ENCODE data around the gene DIAPH3. TPM values are rescaled to one million over a fixed set of nuclear protein-coding genes. Genes with fewer than 3 reads are reported as not detected.

DIAPH3 gene
- total and polyA plus RNA-seq, 4 donors = 0.35 to 6.7 (median 1.1) TPM

DNA sequence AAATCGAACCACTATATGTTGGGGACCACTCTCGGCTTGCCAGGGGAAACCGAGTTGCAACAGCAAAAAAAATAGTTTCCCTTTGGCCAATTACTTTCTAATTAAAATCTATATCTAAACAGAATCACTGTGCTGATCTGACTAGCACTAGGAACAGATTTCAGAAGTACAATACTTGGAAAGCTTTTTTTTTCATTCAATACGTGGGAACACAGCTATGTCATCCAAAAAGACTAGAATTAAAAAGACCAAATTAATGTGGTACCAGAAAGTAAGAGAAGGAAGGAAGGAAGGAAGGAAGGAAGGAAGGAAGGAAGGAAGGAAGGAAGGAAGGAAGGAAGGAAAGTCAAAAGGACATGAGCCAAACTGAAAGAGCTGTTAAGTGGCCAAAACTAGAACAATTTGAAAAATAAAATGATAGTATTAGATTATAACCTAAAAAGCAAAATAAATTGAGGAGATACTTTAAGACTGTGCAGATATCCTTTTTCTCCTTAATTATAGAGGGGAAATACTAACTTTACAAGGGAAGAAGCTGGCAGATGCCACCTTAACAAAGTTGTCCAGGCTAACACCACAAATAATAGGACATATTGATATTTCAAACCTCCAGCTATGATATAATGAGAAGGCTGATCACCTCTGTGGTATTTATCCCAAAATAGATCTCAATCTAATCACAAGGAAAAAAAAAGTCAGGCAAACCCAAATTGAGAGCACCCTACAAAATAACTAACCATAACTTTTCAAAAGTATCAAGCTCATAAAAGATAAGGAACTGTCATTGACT is 63.9 kb downstream of the DIAPH3 start:
- H3K9ac ChIP-seq (ENCODE audit: insufficient read depth in 1 of 2, low read length in 2 of 2) = no peak overlapping the region
- H3K4me3 ChIP-seq = no peak overlapping the region
- H3K36me3 ChIP-seq (ENCODE audit: control insufficient read depth in 4 of 4, insufficient read depth in 4 of 4, low read length in 4 of 4) = no peaks in the 10 kb centered on the region
- WGBS, 2 donors = 91% methylated on average over 4 of the region's 4 CpGs
- H3K27me3 ChIP-seq (ENCODE audit: control insufficient read depth in 3 of 3, insufficient read depth in 3 of 3, low read length in 2 of 3) = no peaks in the 10 kb centered on the region
- no peak for DNase-seq
- TF ChIP-seq, protein P1, sequence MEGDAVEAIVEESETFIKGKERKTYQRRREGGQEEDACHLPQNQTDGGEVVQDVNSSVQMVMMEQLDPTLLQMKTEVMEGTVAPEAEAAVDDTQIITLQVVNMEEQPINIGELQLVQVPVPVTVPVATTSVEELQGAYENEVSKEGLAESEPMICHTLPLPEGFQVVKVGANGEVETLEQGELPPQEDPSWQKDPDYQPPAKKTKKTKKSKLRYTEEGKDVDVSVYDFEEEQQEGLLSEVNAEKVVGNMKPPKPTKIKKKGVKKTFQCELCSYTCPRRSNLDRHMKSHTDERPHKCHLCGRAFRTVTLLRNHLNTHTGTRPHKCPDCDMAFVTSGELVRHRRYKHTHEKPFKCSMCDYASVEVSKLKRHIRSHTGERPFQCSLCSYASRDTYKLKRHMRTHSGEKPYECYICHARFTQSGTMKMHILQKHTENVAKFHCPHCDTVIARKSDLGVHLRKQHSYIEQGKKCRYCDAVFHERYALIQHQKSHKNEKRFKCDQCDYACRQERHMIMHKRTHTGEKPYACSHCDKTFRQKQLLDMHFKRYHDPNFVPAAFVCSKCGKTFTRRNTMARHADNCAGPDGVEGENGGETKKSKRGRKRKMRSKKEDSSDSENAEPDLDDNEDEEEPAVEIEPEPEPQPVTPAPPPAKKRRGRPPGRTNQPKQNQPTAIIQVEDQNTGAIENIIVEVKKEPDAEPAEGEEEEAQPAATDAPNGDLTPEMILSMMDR (IDR thresholded peaks at IDR 0.05; ENCODE audit: control extremely low read depth, extremely low read depth) = no peak
- H3K4me1 ChIP-seq (ENCODE audit: control insufficient read depth in 5 of 5, insufficient read depth in 5 of 5, low read length in 5 of 5) = peaks cover 0 to 3% (median 0%) of the 10 kb centered on the region in 5 donors
- H3K27ac ChIP-seq (ENCODE audit: low read depth in 1 of 2, low read length in 1 of 2) = no peak overlapping the region
- H3K9me3 ChIP-seq (ENCODE audit: control insufficient read depth in 4 of 4, insufficient read depth in 3 of 4, low read length in 3 of 4) = no peaks in the 10 kb centered on the region
- no peak for ATAC-seq (ENCODE audit: insufficient read depth, low FRiP score)

DNA sequence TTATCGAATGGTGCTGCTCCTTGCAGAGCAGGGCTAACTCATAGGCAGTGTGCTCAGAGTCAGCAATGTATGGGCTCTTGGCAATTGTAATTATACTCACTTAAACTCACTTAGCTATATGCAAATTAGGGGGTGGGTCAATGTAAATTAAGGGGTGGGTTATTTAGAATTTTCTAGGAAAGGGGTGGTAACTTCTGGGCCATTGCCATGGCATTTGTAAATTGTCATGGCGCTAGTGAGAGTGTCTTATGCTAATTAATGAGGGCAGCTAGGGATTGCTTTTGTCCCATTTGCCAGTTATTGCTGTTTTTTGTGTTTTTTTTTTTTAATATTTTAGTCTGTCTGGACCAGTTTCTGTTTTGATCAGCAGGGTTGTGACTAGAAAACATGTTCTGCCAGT is 68.4 kb downstream of the DIAPH3 start:
- H3K4me3 ChIP-seq = no peak overlapping the region

DNA sequence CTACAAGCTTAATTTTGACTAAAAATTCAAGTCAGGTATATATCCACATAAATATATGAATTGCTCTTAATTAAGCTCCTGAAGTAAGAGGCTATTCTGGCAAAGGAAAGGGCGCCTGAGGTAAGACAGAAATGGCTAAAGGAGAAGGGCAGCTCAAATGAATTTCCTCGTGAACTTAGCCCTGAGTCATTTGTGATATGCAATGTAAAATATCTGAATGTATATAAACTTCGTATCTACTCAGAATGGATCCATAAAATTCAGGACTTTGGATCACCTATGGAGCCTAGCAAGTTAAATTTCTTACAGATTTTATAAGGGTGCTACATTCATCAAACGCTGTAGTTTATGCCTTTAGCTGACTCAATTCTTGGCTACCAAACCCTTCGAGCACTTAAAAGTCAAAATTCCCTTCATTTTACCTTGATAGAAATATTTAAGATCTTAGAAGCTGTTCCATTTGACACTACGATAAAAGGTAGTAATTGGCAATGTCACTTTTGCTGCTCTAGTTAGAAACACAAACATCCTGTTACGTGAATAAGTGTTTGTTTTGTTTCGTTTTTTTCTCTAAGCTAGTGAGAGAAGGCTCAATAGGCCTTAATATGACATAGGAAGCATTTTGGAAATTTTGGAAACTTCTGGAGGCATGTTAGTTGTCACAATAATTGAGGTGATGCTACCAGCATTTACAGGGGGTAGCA is 69.2 kb downstream of the DIAPH3 start:
- no peaks in the 10 kb centered on the region for H3K9me3 ChIP-seq (ENCODE audit: control insufficient read depth in 4 of 4, insufficient read depth in 3 of 4, low read length in 3 of 4)
- H3K9ac ChIP-seq (ENCODE audit: insufficient read depth in 1 of 2, low read length in 2 of 2) = no peak overlapping the region
- no peaks in the 10 kb centered on the region for H3K27me3 ChIP-seq (ENCODE audit: control insufficient read depth in 3 of 3, insufficient read depth in 3 of 3, low read length in 2 of 3)
- H3K4me3 ChIP-seq = no peak overlapping the region
- peaks cover 0 to 2% (median 0%) of the 10 kb centered on the region in 5 donors for H3K4me1 ChIP-seq (ENCODE audit: control insufficient read depth in 5 of 5, insufficient read depth in 5 of 5, low read length in 5 of 5)
- no peak for ATAC-seq (ENCODE audit: insufficient read depth, low FRiP score)
- TF ChIP-seq, protein P1 (IDR thresholded peaks at IDR 0.05; ENCODE audit: control extremely low read depth, extremely low read depth) = no peak
- WGBS, 2 donors = 59 to 86% methylated on average over 8 of the region's 8 CpGs
- H3K27ac ChIP-seq (ENCODE audit: low read depth in 1 of 2, low read length in 1 of 2) = no peak overlapping the region
- no peak for DNase-seq
- no peaks in the 10 kb centered on the region for H3K36me3 ChIP-seq (ENCODE audit: control insufficient read depth in 4 of 4, insufficient read depth in 4 of 4, low read length in 4 of 4)

More for the DNA sequence above, 68.4 kb downstream of the DIAPH3 start:
- Histone ChIP-seq H3K27me3 (ENCODE audit: control insufficient read depth in 3 of 3, insufficient read depth in 3 of 3, low read length in 2 of 3) (no peaks in the 10 kb centered on the region), H3K9me3 (ENCODE audit: control insufficient read depth in 4 of 4, insufficient read depth in 3 of 4, low read length in 3 of 4) (no peaks in the 10 kb centered on the region), H3K36me3 (ENCODE audit: control insufficient read depth in 4 of 4, insufficient read depth in 4 of 4, low read length in 4 of 4) (no peaks in the 10 kb centered on the region), H3K27ac (ENCODE audit: low read depth in 1 of 2, low read length in 1 of 2) (no peak overlapping the region), H3K4me1 (ENCODE audit: control insufficient read depth in 5 of 5, insufficient read depth in 5 of 5, low read length in 5 of 5) (peaks cover 0 to 2% (median 0%) of the 10 kb centered on the region in 5 donors), H3K9ac (ENCODE audit: insufficient read depth in 1 of 2, low read length in 2 of 2) (no peak overlapping the region)
- ATAC-seq (ENCODE audit: insufficient read depth, low FRiP score) = no peak
- TF ChIP-seq, protein P1 (IDR thresholded peaks at IDR 0.05; ENCODE audit: control extremely low read depth, extremely low read depth) = no peak
- no peak for DNase-seq
- 91 to 99% methylated on average over 2 of the region's 2 CpGs for WGBS, 2 donors
